ENCODE measurements around the gene SLC38A7. TPM values are rescaled to one million over a fixed set of nuclear protein-coding genes. Genes with fewer than 3 reads are reported as not detected.

Gene SLC38A7
- total RNA-seq, 2 experiments from 2014 or later = 5.5 to 12.0 TPM

GRCh38 chr16:58678716-58679115 lies 5.9 kb downstream of the SLC38A7 start:
- H3K79me2 ChIP-seq (ENCODE audit: insufficient read depth, low read depth, low read length) = no peaks in the 10 kb centered on the region
- no peak overlapping the region for H3K27ac ChIP-seq (ENCODE audit: low read depth, low read length, poor library complexity, severe bottlenecking)
- BruUV-seq (replicated peaks) = no TSS peak
- peak; percentile 33 for DNase-seq (ENCODE audit: low spot score)
- no peak for TF ChIP-seq EZH2phosphoT487 (IDR thresholded peaks at IDR 0.05; ENCODE audit: borderline replicate concordance, low read depth, low read length)
- TF ChIP-seq, protein P1, sequence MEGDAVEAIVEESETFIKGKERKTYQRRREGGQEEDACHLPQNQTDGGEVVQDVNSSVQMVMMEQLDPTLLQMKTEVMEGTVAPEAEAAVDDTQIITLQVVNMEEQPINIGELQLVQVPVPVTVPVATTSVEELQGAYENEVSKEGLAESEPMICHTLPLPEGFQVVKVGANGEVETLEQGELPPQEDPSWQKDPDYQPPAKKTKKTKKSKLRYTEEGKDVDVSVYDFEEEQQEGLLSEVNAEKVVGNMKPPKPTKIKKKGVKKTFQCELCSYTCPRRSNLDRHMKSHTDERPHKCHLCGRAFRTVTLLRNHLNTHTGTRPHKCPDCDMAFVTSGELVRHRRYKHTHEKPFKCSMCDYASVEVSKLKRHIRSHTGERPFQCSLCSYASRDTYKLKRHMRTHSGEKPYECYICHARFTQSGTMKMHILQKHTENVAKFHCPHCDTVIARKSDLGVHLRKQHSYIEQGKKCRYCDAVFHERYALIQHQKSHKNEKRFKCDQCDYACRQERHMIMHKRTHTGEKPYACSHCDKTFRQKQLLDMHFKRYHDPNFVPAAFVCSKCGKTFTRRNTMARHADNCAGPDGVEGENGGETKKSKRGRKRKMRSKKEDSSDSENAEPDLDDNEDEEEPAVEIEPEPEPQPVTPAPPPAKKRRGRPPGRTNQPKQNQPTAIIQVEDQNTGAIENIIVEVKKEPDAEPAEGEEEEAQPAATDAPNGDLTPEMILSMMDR (conservative IDR thresholded peaks at IDR 0.05; ENCODE audit: low read length) = peak; percentile 36
- H3K9me3 ChIP-seq (ENCODE audit: low read length) = no peaks in the 10 kb centered on the region
- H2AFZ ChIP-seq (ENCODE audit: low read length) = no peak overlapping the region
- H3K4me3 ChIP-seq (ENCODE audit: low read depth, low read length, poor library complexity, severe bottlenecking) = no peak overlapping the region
- intact Hi-C loops (cut with micrococcal nuclease; ENCODE audit: unreplicated experiment) = loop anchor here (1.0 kb wide), 1 partner anchor 78 kb away; no protein-coding TSS in a partner anchor
- no peaks in the 10 kb centered on the region for H3K9me2 ChIP-seq (ENCODE audit: insufficient read depth, low read length)
- POLR2A ChIA-PET = no interaction called here
- H3K4me1 ChIP-seq (ENCODE audit: insufficient read depth, low read length, poor library complexity, severe bottlenecking) = peaks cover 3% of the 10 kb centered on the region
- no peak overlapping the region for H3K4me2 ChIP-seq (ENCODE audit: low read length)
- H3K36me3 ChIP-seq (ENCODE audit: insufficient read depth, low read length) = no peaks in the 10 kb centered on the region
- CTCF ChIA-PET (ENCODE audit: unreplicated experiment) = interaction anchor here (1.8 kb wide), 1 partner anchor 77 kb away, joined by 12 read pairs; no protein-coding TSS in a partner anchor
- no peaks in the 10 kb centered on the region for H4K20me1 ChIP-seq (ENCODE audit: insufficient read depth, low read length)

- Histone ChIP-seq H3K4me2 (ENCODE audit: low read length) (no peak overlapping the region), H4K20me1 (ENCODE audit: insufficient read depth, low read length) (no peaks in the 10 kb centered on the region), H3K36me3 (ENCODE audit: insufficient read depth, low read length) (no peaks in the 10 kb centered on the region), H3K4me1 (ENCODE audit: insufficient read depth, low read length, poor library complexity, severe bottlenecking) (no peaks in the 10 kb centered on the region), H3K9me2 (ENCODE audit: insufficient read depth, low read length) (no peaks in the 10 kb centered on the region), H3K79me2 (ENCODE audit: insufficient read depth, low read depth, low read length) (no peaks in the 10 kb centered on the region), H3K4me3 (ENCODE audit: low read depth, low read length, poor library complexity, severe bottlenecking) (no peak overlapping the region), H3K27ac (ENCODE audit: low read depth, low read length, poor library complexity, severe bottlenecking) (no peak overlapping the region), H3K9me3 (ENCODE audit: low read length) (no peaks in the 10 kb centered on the region), H2AFZ (ENCODE audit: low read length) (no peak overlapping the region)
- ChIA-PET CTCF (ENCODE audit: unreplicated experiment) (interaction anchor here (1.8 kb wide), 1 partner anchor 78 kb away, joined by 12 read pairs; no protein-coding TSS in a partner anchor), POLR2A (no interaction called here)
- TF ChIP-seq, protein P1 (conservative IDR thresholded peaks at IDR 0.05; ENCODE audit: low read length) = no peak
- TF ChIP-seq EZH2phosphoT487 (IDR thresholded peaks at IDR 0.05; ENCODE audit: borderline replicate concordance, low read depth, low read length) = no peak
- intact Hi-C loops (cut with micrococcal nuclease; ENCODE audit: unreplicated experiment) = loop anchor here (1.0 kb wide), 1 partner anchor 78 kb away; no protein-coding TSS in a partner anchor
- BruUV-seq (replicated peaks) = no TSS peak
- DNase-seq (ENCODE audit: low spot score) = no peak
These were observed 6.3 kb downstream of the SLC38A7 start for GRCh38 chr16:58678269-58678668.

DNA sequence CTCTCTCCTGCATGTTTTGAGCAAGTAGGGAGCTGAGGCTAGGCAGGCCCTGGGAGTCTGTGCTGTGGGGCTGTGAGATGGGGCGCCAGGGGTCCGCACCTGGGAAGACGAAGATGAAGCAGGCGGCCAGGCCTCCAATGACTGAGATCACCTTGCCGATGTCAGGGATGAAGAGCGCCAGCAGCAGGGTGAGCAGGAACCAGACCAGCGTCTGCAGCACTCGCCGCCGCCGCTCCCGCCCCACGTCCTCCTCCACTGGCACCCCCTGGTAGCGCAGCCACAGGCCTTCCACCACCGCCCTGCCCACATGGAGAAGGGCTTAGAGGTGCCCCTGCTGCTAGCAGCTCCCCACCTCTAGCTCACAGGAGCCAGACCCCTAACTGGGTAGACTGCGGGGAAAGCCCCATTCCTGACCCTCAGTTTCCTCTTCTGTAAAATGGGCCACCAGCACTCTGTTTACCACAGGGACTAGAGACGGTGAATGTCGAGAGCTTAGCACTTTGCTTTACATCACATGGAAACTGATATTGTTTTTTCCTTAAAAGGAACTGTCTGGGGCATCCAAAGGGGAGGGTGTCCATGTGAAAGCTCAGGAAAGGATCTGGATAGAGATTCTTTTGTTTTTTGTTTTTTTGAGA lies 13.5 kb downstream of the SLC38A7 start:
- Histone ChIP-seq H3K9me3 (ENCODE audit: low read length) (no peaks in the 10 kb centered on the region), H3K9me2 (ENCODE audit: insufficient read depth, low read length) (no peaks in the 10 kb centered on the region), H4K20me1 (ENCODE audit: insufficient read depth, low read length) (no peaks in the 10 kb centered on the region), H3K36me3 (ENCODE audit: insufficient read depth, low read length) (no peaks in the 10 kb centered on the region), H3K27ac (ENCODE audit: low read depth, low read length, poor library complexity, severe bottlenecking) (no peak overlapping the region), H2AFZ (ENCODE audit: low read length) (no peak overlapping the region), H3K4me3 (ENCODE audit: low read depth, low read length, poor library complexity, severe bottlenecking) (no peak overlapping the region), H3K4me2 (ENCODE audit: low read length) (no peak overlapping the region), H3K4me1 (ENCODE audit: insufficient read depth, low read length, poor library complexity, severe bottlenecking) (no peaks in the 10 kb centered on the region), H3K79me2 (ENCODE audit: insufficient read depth, low read depth, low read length) (no peaks in the 10 kb centered on the region)
- no peak for DNase-seq (ENCODE audit: low spot score)
- ChIA-PET CTCF (ENCODE audit: unreplicated experiment) (interaction anchor here (0.8 kb wide), 1 partner anchor 85 kb away, joined by 3 read pairs; no protein-coding TSS in a partner anchor), POLR2A (no interaction called here)
- BruUV-seq (replicated peaks) = no TSS peak
- TF ChIP-seq, protein P1 (conservative IDR thresholded peaks at IDR 0.05; ENCODE audit: low read length) = no peak
- TF ChIP-seq EZH2phosphoT487 (IDR thresholded peaks at IDR 0.05; ENCODE audit: borderline replicate concordance, low read depth, low read length) = no peak
- intact Hi-C loops (cut with micrococcal nuclease; ENCODE audit: unreplicated experiment) = no loop called here
